ENCODE measurements around the gene CLCN7.

- TF ChIP-seq CTCF (IDR thresholded peaks at IDR 0.05) (no peak), EZH2 (IDR thresholded peaks at IDR 0.05) (no peak), EZH2phosphoT487 (IDR thresholded peaks at IDR 0.05) (no peak)
Observed at GRCh38 chr16:1429012-1429411, 45.8 kb downstream of the CLCN7 start.

Data from neural progenitor cell (in vitro differentiated cells).